ENCODE measurements around the gene RIC8A. TPM values are rescaled to one million over a fixed set of nuclear protein-coding genes. Genes with fewer than 3 reads are reported as not detected.
"Not testable (repeated sequence)": the region's sequence is repeated elsewhere in the genome, so short reads cannot be mapped to it uniquely, and the experiment has no call there.

Gene RIC8A
- total and polyA plus RNA-seq, 8 donors: 29.7 to 49.3 (median 40.9) TPM

- no peak for TF ChIP-seq CTCF (IDR thresholded peaks at IDR 0.05)
- FAIRE-seq: no peak
- no peaks in the 10 kb centered on the region for H3K9me3 ChIP-seq
- 88 to 91% methylated on average over 29 of the region's 29 CpGs for WGBS, 2 donors
- H3K4me1 ChIP-seq: no peaks in the 10 kb centered on the region
- peak in 2 of 6 donors; percentile 12 to 35 for DNase-seq
- no peaks in the 10 kb centered on the region for H3K27me3 ChIP-seq
- peaks cover 0 to 18% (median 7%) of the 10 kb centered on the region in 3 donors for H3K36me3 ChIP-seq
- H3K27ac ChIP-seq: no peak overlapping the region
- intact Hi-C loops (cut with DNase I): no loop called here
- no peak for ATAC-seq
- no peak overlapping the region for H3K4me3 ChIP-seq
Observed at GRCh38 chr11:218815-219593, 11.5 kb downstream of the RIC8A start.

- H3K4me1 ChIP-seq; H3K36me3 ChIP-seq; H3K4me3 ChIP-seq; ATAC-seq; intact Hi-C loops (cut with DNase I); H3K9me3 ChIP-seq; H3K27ac ChIP-seq; H3K27me3 ChIP-seq; FAIRE-seq; DNase-seq: not testable (repeated sequence)
- 91 to 98% methylated on average over 2 to 3 of the region's 3 CpGs for WGBS, 2 donors
Observed at GRCh38 chr11:220641-221215, 13.2 kb downstream of the RIC8A start.

DNA sequence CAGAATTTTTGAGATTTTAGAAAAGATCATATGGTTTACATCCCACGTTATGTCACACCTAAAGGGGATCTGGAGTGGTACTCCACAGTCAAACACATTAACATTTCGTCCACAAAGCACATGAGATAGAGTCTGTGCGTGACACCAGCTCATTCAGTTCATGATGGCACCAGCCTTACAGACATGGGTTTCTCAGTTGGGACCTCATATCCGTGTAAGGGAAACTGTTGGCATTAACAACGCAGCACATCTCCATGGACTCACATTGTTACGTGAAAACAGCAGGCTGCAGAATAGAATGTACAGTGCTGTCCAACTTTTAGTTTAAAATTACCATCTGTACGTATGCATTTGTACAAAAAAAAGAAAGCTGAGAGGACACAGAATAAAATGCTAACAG lies 14.0 kb downstream of the RIC8A start:
- 88 to 89% methylated on average over 7 of the region's 7 CpGs for WGBS, 2 donors
- Histone ChIP-seq H3K27me3 (no peaks in the 10 kb centered on the region), H3K9me3 (no peaks in the 10 kb centered on the region), H3K27ac (no peak overlapping the region), H3K36me3 (no peaks in the 10 kb centered on the region), H3K4me3 (no peak overlapping the region), H3K4me1 (no peaks in the 10 kb centered on the region)
- FAIRE-seq: no peak
- ATAC-seq: no peak
- no peak for DNase-seq
- intact Hi-C loops (cut with DNase I): no loop called here
- no peak for TF ChIP-seq CTCF (IDR thresholded peaks at IDR 0.05)

DNA sequence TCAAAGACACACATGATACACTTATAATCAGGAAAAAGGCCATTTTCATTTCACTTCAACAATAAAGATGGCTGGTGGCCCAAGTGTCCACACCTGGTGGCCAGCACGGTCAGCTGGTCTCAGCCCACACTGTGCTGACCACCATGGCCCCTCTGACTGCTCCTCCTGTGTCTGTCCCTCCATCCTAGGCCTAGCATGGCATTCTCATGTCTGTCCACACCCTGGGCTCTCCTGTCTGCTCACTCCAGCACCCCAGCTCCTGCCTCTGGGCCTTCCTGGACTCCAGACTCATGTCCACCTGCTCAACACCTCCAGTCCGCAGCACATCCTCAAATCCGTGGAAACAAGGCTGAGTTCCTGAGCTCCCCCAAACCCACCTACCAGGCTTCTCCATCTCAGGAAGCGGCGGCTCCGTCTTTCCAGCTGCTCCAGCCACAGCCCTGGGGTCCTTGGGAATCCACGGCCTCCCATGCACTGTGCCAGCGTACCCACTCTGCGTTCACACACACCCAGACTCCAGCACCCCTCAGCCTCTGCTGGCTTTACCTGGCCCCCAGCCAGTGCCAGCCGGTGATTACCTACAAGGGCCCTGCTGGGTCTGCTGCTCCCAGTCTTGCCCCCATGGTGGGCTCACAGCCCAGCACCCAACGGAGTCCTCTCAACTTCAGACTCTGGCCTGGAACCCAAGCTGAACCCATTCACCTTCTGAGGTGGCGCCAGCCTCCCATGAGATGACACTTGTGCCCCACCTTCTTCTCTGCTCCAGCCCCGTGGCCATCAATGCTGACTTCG lies 14.7 kb downstream of the RIC8A start:
- no peaks in the 10 kb centered on the region for H3K36me3 ChIP-seq
- 94% methylated on average over 14 of the region's 14 CpGs for WGBS, 2 donors
- H3K4me3 ChIP-seq: no peak overlapping the region
- intact Hi-C loops (cut with DNase I): no loop called here
- FAIRE-seq (no peak), ATAC-seq (no peak), DNase-seq (peak in 1 of 6 donors; percentile 30)
- no peaks in the 10 kb centered on the region for H3K9me3 ChIP-seq
- H3K4me1 ChIP-seq: no peaks in the 10 kb centered on the region
- no peak for TF ChIP-seq CTCF (IDR thresholded peaks at IDR 0.05)
- H3K27ac ChIP-seq: no peak overlapping the region
- no peaks in the 10 kb centered on the region for H3K27me3 ChIP-seq

DNA sequence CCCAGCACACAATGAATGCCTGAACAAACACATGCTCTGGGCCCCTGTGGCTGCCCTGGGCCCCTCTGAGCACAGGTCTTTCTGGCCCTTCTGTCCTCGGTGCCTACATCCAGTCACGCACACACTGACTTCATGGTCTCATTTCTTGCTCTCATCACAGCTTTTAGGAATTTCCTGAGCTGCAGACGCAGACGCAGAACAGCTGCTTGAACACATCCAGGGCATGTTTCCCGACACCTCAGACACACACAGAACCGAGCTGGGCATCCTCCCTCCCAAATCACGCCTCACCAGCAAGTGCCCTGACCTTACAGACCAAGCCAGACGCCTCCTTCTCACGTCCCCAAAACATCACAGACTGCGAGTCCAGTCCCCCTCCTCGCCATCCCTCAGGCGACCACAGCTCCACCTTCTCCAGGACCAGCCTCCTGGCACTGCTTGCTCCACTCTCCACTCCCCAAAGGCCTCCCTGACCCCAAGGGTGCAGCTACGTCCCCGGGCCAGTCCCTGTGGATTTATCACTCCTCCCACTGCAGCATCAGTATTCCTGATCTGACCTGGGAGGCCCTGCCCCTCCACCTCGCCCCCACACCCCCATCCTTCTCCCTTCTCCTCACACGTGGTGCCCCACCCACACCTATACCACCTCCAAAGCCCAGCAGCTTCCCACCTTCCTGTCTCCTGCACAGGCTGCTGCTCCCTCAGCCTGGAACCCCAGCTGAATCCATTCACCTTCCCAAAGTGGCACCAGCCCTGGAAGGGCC lies 15.7 kb downstream of the RIC8A start:
- Histone ChIP-seq H3K27ac (no peak overlapping the region), H3K27me3 (no peaks in the 10 kb centered on the region), H3K4me3 (no peak overlapping the region), H3K36me3 (no peaks in the 10 kb centered on the region), H3K4me1 (no peaks in the 10 kb centered on the region), H3K9me3 (no peaks in the 10 kb centered on the region)
- intact Hi-C loops (cut with DNase I): no loop called here
- WGBS, 2 donors: 86 to 89% methylated on average over 16 of the region's 16 CpGs
- TF ChIP-seq CTCF (IDR thresholded peaks at IDR 0.05): no peak
- ATAC-seq (no peak), DNase-seq (peak in 1 of 6 donors; percentile 25), FAIRE-seq (no peak)
